IPS-20b (cell line): ENCODE data around the gene ZNF19.

Experiments used
- H3K27ac ChIP-seq: one replicate; pipeline ENCODE4 v1.5.1; 2013; ENCODE audit warnings: low read length
- H3K27me3 ChIP-seq: 2 replicates; pipeline ENCODE4 v1.6.1; 2013; ENCODE audit warnings: mild to moderate bottlenecking, low read length, inconsistent platforms; ENCODE audit not compliant: insufficient read depth
- H3K36me3 ChIP-seq: 2 replicates; pipeline ENCODE4 v1.6.1; 2013; ENCODE audit warnings: low read depth, mild to moderate bottlenecking, inconsistent platforms, low read length, moderate library complexity; ENCODE audit not compliant: insufficient read depth
- H3K4me1 ChIP-seq: 2 replicates; pipeline ENCODE4 v1.6.1; 2013; ENCODE audit warnings: mild to moderate bottlenecking, control low read depth, inconsistent platforms, low read length, moderate library complexity; ENCODE audit not compliant: insufficient read depth
- H3K4me3 ChIP-seq: 2 replicates; pipeline ENCODE4 v1.5.1; 2013; ENCODE audit warnings: mild to moderate bottlenecking, low read length, inconsistent platforms
- H3K9ac ChIP-seq: 2 replicates; pipeline ENCODE4 v1.6.1; 2013; ENCODE audit warnings: low read depth, mild to moderate bottlenecking, inconsistent platforms, low read length, moderate library complexity
- H3K9me3 ChIP-seq: 2 replicates; pipeline ENCODE4 v1.6.1; 2013; ENCODE audit warnings: mild to moderate bottlenecking, low read depth, low read length, inconsistent platforms; ENCODE audit not compliant: insufficient read depth

Gene ZNF19

GRCh38 chr16:71461686-71462648 is 27.2 kb downstream of the ZNF19 start, which contains the start of gene ZNF23:
ZNF23 (minus strand) TSS chr16:71462247; CDS start chr16:71456796, 5,451 bp downstream.
- Histone ChIP-seq H3K9me3 (no peaks in the 10 kb centered on the region), H3K27me3 (no peaks in the 10 kb centered on the region), H3K4me3 (peak within 1 kb of the TSS; percentile 90), H3K27ac (no peak within 1 kb of the TSS), H3K4me1 (no peaks in the 10 kb centered on the region; the same call in 1 of the 2 replicates), H3K36me3 (no peaks in the 10 kb centered on the region), H3K9ac (peak within 1 kb of the TSS; percentile 96)

- H3K27ac ChIP-seq, result no peak overlapping the region
- no peaks in the 10 kb centered on the region for H3K36me3 ChIP-seq
- no peaks in the 10 kb centered on the region; the same call in 1 of the 2 replicates for H3K4me1 ChIP-seq
- peak overlapping the region; percentile 90 for H3K4me3 ChIP-seq
- H3K9ac ChIP-seq, result peak overlapping the region; percentile 96; the same call in 1 of the 2 replicates
- no peaks in the 10 kb centered on the region for H3K27me3 ChIP-seq
- no peaks in the 10 kb centered on the region for H3K9me3 ChIP-seq
Observed at GRCh38 chr16:71460941-71461340, 28.2 kb downstream of the ZNF19 start.

GRCh38 chr16:71460236-71460635 is 28.9 kb downstream of the ZNF19 start:
- Histone ChIP-seq H3K27me3 (no peaks in the 10 kb centered on the region), H3K4me3 (0 out of 2 replicates have a peak overlapping the region, but pooled peaks have one; percentile 90), H3K36me3 (no peaks in the 10 kb centered on the region), H3K9me3 (no peaks in the 10 kb centered on the region), H3K4me1 (no peaks in the 10 kb centered on the region; the same call in 1 of the 2 replicates), H3K27ac (no peak overlapping the region), H3K9ac (no peak overlapping the region)

DNA sequence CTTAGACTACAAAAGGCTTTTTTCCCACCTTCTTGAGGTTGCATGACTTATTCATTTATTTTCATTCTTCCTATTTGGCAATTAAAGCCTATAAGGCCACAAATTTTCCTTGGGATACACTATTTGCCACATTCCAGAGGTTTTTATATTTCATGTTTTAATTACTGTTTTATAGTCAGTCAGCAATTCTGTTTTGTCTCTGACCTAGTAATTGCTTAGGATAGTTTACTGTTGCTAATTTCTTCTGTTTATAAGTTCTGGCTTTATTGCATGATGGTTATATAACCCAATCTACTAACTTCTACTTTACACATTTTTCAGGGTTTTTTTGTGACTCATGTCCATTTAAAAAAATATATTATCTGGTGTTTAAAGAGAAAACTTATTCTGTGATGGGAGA is 29.6 kb downstream of the ZNF19 start:
- H3K4me1 ChIP-seq, result no peaks in the 10 kb centered on the region; the same call in 1 of the 2 replicates
- H3K36me3 ChIP-seq, result no peaks in the 10 kb centered on the region
- no peaks in the 10 kb centered on the region for H3K9me3 ChIP-seq
- no peak overlapping the region for H3K4me3 ChIP-seq
- H3K27ac ChIP-seq, result no peak overlapping the region
- no peak overlapping the region for H3K9ac ChIP-seq
- no peaks in the 10 kb centered on the region for H3K27me3 ChIP-seq

GRCh38 chr16:71456801-71457200 is 32.3 kb downstream of the ZNF19 start:
- H3K4me3 ChIP-seq, result no peak overlapping the region
- H3K27me3 ChIP-seq, result no peaks in the 10 kb centered on the region
- H3K9me3 ChIP-seq, result peaks cover 18% of the 10 kb centered on the region
- H3K27ac ChIP-seq, result no peak overlapping the region
- no peaks in the 10 kb centered on the region; the same call in 1 of the 2 replicates for H3K4me1 ChIP-seq
- H3K9ac ChIP-seq, result no peak overlapping the region
- H3K36me3 ChIP-seq, result peaks cover 18% of the 10 kb centered on the region

- H3K27ac ChIP-seq, result no peak overlapping the region
- no peak overlapping the region for H3K4me3 ChIP-seq
- H3K4me1 ChIP-seq, result no peaks in the 10 kb centered on the region
- no peaks in the 10 kb centered on the region for H3K27me3 ChIP-seq
- H3K9me3 ChIP-seq, result peaks cover 56% of the 10 kb centered on the region
- H3K36me3 ChIP-seq, result peaks cover 56% of the 10 kb centered on the region
- no peak overlapping the region for H3K9ac ChIP-seq
Observed at GRCh38 chr16:71453036-71453435, 36.1 kb downstream of the ZNF19 start.

DNA sequence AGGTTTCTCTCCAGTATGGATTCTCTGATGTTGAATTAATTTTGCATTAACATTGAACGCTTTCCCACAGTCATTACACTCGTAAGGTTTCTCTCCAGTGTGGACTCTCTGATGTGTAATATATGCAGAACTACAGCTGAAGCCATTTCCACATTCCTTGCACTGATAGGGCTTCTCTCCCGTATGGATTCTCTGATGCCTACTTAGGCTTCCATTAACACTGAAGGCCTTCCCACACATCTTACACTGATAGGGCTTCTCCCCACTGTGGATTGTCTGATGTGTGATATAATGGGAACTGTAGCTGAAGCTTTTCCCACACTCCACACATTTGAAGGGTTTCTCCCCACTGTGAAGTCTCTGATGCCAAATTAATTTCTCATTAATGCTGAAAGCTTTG is 40.1 kb downstream of the ZNF19 start:
- H3K27ac ChIP-seq, result no peak overlapping the region
- peaks cover 65% of the 10 kb centered on the region for H3K36me3 ChIP-seq
- H3K9ac ChIP-seq, result no peak overlapping the region
- H3K4me3 ChIP-seq, result no peak overlapping the region
- peaks cover 83% of the 10 kb centered on the region for H3K9me3 ChIP-seq
- H3K27me3 ChIP-seq, result no peaks in the 10 kb centered on the region
- H3K4me1 ChIP-seq, result no peaks in the 10 kb centered on the region

- H3K36me3 ChIP-seq, result peaks cover 62% of the 10 kb centered on the region
- H3K27ac ChIP-seq, result no peak overlapping the region
- 0 out of 2 replicates have a peak overlapping the region, but pooled peaks have one; percentile 1 for H3K4me3 ChIP-seq
- H3K4me1 ChIP-seq, result no peaks in the 10 kb centered on the region
- H3K27me3 ChIP-seq, result no peaks in the 10 kb centered on the region
- H3K9ac ChIP-seq, result no peak overlapping the region
- peaks cover 80% of the 10 kb centered on the region for H3K9me3 ChIP-seq
Observed at GRCh38 chr16:71448274-71448866, 40.8 kb downstream of the ZNF19 start.

DNA sequence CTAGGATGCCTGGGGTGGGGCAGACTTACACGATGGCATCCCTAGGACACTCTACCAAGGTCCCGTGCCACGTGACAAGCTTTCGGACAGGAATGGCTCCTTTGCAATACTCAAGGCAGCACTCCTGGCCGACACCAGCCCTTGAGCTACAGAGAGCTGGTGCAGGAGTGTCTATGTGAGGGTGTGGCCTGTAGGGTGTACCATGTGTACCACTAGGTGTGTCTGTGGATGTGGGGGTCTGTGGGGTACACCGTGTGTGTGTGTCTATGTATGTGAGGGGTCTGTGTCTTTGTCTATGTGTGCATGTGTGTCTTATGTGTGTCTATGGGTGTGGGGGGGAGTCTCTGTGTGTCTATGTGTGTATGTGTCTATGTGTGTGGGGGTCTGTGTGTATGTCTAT is 45.4 kb downstream of the ZNF19 start:
- no peak overlapping the region for H3K9ac ChIP-seq
- H3K4me3 ChIP-seq, result no peak overlapping the region
- H3K36me3 ChIP-seq, result peaks cover 16% of the 10 kb centered on the region
- H3K9me3 ChIP-seq, result peaks cover 34% of the 10 kb centered on the region
- no peak overlapping the region for H3K27ac ChIP-seq
- H3K4me1 ChIP-seq, result no peaks in the 10 kb centered on the region
- H3K27me3 ChIP-seq, result no peaks in the 10 kb centered on the region

GRCh38 chr16:71442051-71442440 is 47.1 kb downstream of the ZNF19 start, which contains the start of gene TLE7:
TLE7 (minus strand) TSS chr16:71442054; CDS start chr16:71433324, 8,730 bp downstream.
- Histone ChIP-seq H3K36me3 (no peaks in the 10 kb centered on the region), H3K9me3 (peaks cover 17% of the 10 kb centered on the region), H3K4me3 (no peak within 1 kb of the TSS), H3K27ac (no peak within 1 kb of the TSS), H3K9ac (no peak within 1 kb of the TSS), H3K27me3 (no peaks in the 10 kb centered on the region), H3K4me1 (no peaks in the 10 kb centered on the region)

DNA sequence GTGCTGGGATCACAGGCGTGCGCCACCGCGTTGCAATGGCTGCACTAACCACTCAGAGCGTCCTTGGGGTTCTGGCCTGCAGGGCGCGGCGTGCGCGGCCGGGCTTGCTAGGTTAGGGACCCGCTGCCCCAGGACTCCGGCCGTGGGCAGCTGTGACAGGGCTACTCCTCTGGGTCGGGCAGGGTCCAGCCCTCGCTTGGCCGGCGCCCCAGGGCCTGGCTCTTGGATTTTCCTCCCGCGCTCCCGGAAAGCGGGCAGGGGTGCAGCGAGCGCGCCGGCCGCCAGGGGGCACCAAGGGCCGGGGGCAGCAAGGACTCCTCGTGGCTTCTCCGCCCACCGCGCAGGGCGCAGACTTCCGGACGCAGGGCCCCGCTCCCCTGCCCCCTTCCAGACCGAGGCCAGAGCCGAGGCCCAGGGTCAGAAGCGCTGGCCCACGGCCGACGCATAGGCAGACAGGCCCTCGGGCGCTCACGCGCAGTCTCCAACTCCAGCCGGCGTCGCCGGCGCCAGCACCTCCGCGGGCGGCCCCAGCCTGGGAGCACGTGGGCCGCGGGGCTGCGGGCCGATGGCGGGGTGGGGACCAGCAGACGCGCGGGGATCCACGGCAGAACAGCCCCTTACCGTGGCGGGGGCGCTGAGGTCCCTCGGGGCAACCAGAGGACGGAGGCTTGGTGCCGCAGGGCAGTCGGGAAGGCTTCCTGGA is 47.6 kb downstream of the ZNF19 start:
- Histone ChIP-seq H3K4me1 (no peaks in the 10 kb centered on the region), H3K9ac (no peak overlapping the region), H3K4me3 (no peak overlapping the region), H3K36me3 (no peaks in the 10 kb centered on the region), H3K27me3 (no peaks in the 10 kb centered on the region), H3K27ac (no peak overlapping the region), H3K9me3 (peaks cover 12% of the 10 kb centered on the region)
